Osteocyte (in vitro differentiated cells): ENCODE data around the gene SCN5A. TPM values are rescaled to one million over a fixed set of nuclear protein-coding genes. Genes with fewer than 3 reads are reported as not detected.

ENCODE experiments used
- DNase-seq: peaks from one replicate; pipeline ENCODE4 v3.0.0; 2021; ENCODE audit warnings: mixed read lengths; ENCODE audit not compliant: unreplicated experiment; ENCODE audit errors: extremely low spot score
- H3K27ac Mint-ChIP-seq: one replicate; pipeline ENCODE4 v1.8.0; 2021; ENCODE audit warnings: mild to moderate bottlenecking, mixed read lengths; ENCODE audit not compliant: unreplicated experiment
- H3K27me3 Mint-ChIP-seq: one replicate; pipeline ENCODE4 v1.8.0; 2021; ENCODE audit warnings: mixed read lengths; ENCODE audit not compliant: unreplicated experiment
- H3K36me3 Mint-ChIP-seq: one replicate; pipeline ENCODE4 v1.8.0; 2021; ENCODE audit warnings: mixed read lengths; ENCODE audit not compliant: unreplicated experiment
- H3K4me1 Mint-ChIP-seq: one replicate; pipeline ENCODE4 v1.8.0; 2021; ENCODE audit warnings: mixed read lengths; ENCODE audit not compliant: unreplicated experiment
- H3K4me3 Mint-ChIP-seq: one replicate; pipeline ENCODE4 v1.8.0; 2021; ENCODE audit warnings: mild to moderate bottlenecking, moderate library complexity, mixed read lengths; ENCODE audit not compliant: unreplicated experiment
- H3K9me3 Mint-ChIP-seq: one replicate; pipeline ENCODE4 v1.8.0; 2021; ENCODE audit warnings: mixed read lengths; ENCODE audit not compliant: unreplicated experiment
- total RNA-seq: library from RNA; stranded (reverse); gene quantifications from 2 replicates; pipeline ENCODE4 v1.2.1, GENCODE V29; 2021
- TF ChIP-seq, protein P1 (sequence below): fragments of 200-600 bp; sonication (generic); IDR thresholded peaks from 2 replicates; pipeline ENCODE4 v1.5.0; 2021; ENCODE audit warnings: antibody characterized with exemption, mild to moderate bottlenecking, moderate library complexity

The SCN5A gene
- total RNA-seq, 1 donor from 2014 or later: not detected

DNA sequence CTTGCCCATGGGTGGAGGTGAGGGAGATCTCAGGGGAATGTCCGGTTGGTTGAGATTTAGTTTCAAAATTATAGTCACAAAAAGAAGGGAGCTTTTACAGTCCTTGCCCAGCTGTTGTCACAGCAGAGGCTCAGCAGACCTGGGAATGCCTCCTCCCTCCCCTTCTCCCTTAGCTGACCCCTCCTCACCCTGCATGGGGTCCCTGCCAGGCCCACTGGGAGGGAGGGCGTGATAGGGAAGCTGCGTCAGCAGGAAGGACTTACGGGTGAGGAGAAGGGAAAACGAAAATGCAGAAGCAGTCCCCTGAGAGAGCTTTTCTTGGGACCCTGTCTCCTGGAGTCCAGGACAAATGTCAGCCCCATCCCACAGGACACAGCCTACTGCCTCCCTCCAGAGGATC lies 18.9 kb downstream of the SCN5A start:
- no peaks in the 10 kb centered on the region for H3K4me1 Mint-ChIP-seq
- no peaks in the 10 kb centered on the region for H3K36me3 Mint-ChIP-seq
- no peak for DNase-seq
- no peaks in the 10 kb centered on the region for H3K27me3 Mint-ChIP-seq
- no peaks in the 10 kb centered on the region for H3K9me3 Mint-ChIP-seq
- H3K4me3 Mint-ChIP-seq: no peak overlapping the region
- no peak overlapping the region for H3K27ac Mint-ChIP-seq
- TF ChIP-seq, protein P1, sequence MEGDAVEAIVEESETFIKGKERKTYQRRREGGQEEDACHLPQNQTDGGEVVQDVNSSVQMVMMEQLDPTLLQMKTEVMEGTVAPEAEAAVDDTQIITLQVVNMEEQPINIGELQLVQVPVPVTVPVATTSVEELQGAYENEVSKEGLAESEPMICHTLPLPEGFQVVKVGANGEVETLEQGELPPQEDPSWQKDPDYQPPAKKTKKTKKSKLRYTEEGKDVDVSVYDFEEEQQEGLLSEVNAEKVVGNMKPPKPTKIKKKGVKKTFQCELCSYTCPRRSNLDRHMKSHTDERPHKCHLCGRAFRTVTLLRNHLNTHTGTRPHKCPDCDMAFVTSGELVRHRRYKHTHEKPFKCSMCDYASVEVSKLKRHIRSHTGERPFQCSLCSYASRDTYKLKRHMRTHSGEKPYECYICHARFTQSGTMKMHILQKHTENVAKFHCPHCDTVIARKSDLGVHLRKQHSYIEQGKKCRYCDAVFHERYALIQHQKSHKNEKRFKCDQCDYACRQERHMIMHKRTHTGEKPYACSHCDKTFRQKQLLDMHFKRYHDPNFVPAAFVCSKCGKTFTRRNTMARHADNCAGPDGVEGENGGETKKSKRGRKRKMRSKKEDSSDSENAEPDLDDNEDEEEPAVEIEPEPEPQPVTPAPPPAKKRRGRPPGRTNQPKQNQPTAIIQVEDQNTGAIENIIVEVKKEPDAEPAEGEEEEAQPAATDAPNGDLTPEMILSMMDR: no peak

DNA sequence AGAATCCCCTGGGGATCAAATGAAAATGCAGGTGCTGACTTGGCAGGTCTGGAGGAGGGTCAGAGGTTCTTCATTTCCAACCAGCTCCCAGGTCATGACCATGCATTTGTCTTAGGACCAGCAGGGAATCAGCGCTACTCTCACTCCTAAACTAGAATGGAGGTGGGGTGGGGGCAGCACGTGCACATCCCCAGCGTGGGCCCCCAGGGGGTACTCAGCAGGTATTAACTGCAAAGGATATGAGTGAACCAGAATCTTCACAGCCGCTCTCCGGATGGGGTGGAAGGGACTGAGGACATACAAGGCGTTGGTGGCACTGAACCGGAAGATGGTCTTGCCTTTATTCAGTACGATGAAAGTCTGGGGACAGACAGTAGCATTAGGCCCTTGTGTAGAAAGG lies 19.4 kb downstream of the SCN5A start:
- H3K27ac Mint-ChIP-seq: no peak overlapping the region
- no peaks in the 10 kb centered on the region for H3K9me3 Mint-ChIP-seq
- no peaks in the 10 kb centered on the region for H3K4me1 Mint-ChIP-seq
- no peak overlapping the region for H3K4me3 Mint-ChIP-seq
- TF ChIP-seq, protein P1: no peak
- no peaks in the 10 kb centered on the region for H3K36me3 Mint-ChIP-seq
- no peak for DNase-seq
- H3K27me3 Mint-ChIP-seq: no peaks in the 10 kb centered on the region

DNA sequence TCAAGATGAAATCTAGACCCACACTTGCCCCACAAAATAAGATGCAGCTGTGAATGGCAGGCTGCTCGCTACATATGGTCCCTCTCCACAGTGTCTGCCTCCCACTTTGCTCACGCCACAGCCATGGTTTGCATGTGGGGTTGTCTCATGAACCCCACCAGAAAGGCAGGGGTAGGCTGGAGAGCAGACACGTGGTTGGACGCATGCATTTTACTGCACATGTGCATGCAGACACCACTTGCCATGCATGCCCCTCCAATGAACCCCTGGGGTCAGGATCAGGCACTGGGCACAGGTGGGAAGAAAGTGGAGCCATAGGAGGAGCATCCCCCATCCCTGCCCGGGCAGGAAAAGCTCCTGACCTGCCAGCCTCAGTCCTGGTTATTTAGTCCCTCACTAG lies 20.7 kb downstream of the SCN5A start:
- Mint-ChIP-seq H3K27me3 (no peaks in the 10 kb centered on the region), H3K9me3 (no peaks in the 10 kb centered on the region), H3K27ac (no peak overlapping the region), H3K4me3 (no peak overlapping the region), H3K4me1 (no peaks in the 10 kb centered on the region), H3K36me3 (no peaks in the 10 kb centered on the region)
- DNase-seq: no peak
- TF ChIP-seq, protein P1: no peak

DNA sequence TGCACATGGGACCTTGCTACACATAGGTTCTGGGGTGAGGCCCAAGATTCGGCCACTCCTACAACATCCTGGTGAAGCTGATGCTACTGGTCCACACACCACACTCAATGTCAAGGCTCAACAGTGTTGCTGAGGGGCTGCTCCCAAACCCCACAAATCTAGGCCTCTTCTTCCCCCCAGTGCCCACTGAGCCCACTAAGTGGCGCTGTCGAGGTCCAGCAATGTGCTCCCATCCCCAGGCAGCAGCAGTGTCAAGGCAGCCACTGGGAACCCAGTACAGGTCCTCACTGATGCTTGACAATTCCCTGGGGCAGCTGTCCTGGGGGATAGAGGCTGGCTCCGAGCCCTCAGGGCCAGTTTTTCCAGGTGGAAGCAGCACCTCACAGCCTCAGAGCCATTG lies 21.5 kb downstream of the SCN5A start:
- Mint-ChIP-seq H3K27ac (no peak overlapping the region), H3K4me1 (no peaks in the 10 kb centered on the region), H3K36me3 (no peaks in the 10 kb centered on the region), H3K27me3 (no peaks in the 10 kb centered on the region), H3K9me3 (no peaks in the 10 kb centered on the region), H3K4me3 (no peak overlapping the region)
- DNase-seq: no peak
- TF ChIP-seq, protein P1: peak; percentile 24

DNA sequence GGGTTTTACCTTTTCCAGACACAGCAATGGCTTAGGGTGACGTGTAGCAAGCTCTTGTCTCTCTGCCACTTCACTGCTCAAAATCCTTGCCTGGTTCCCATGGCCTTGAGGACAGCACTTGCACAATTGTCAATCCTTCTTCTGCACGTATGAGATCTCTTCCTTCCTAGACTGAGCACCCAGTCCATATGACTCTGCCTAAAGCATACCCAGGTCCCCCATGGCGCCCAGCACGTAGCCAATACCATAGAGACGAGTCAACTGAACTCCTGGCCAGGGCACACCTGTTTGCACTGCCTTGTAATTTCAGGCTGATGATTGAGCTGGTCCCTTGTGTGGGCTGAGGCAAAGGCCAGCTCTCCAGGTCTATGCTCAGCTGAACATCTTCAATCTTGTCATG lies 23.3 kb downstream of the SCN5A start:
- DNase-seq: no peak
- Mint-ChIP-seq H3K27me3 (no peaks in the 10 kb centered on the region), H3K36me3 (no peaks in the 10 kb centered on the region), H3K4me3 (no peak overlapping the region), H3K27ac (no peak overlapping the region), H3K4me1 (no peaks in the 10 kb centered on the region), H3K9me3 (no peaks in the 10 kb centered on the region)
- TF ChIP-seq, protein P1: no peak
